SK-N-MC (cell line): ENCODE measurements around the gene ARHGEF7.
"Not testable (repeated sequence)": the region's sequence is repeated elsewhere in the genome, so short reads cannot be mapped to it uniquely, and the experiment has no call there.

Experiments
- FOXP2 ChIP-seq: optimal IDR thresholded peaks from 2 replicates; pipeline ENCODE3; 2011; ENCODE audit warnings: mild to moderate bottlenecking, moderate library complexity; ENCODE audit not compliant: insufficient read depth; ENCODE audit errors: extremely low read length, control extremely low read depth
- POLR2AphosphoS5 ChIP-seq: IDR thresholded peaks from 2 replicates; pipeline ENCODE4 v1.6.1; 2012; ENCODE audit warnings: mild to moderate bottlenecking, low read depth, low read length, borderline replicate concordance

DNA sequence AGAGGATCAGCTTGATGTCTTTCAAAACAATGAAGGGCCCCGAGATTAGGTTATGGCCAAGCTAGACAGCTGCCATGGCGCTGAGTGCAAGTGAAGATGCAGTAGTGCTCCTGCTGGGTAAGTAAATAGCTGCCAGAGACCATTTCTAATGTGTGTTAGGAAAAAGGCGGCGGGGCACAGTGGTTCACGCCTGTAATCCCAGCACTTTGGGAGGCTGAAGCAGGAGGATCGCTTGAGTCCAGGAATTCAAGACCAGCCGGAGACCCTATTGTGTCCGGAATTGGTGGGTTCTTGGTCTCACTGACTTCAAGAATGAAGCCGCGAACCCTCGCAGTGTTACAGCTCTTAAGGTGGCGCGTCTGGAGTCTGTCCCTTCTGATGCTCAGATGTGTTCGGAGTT, 32.3 kb upstream of the ARHGEF7 start:
- TF ChIP-seq POLR2AphosphoS5, FOXP2: not testable (repeated sequence)
